Endothelial cell of umbilical vein (primary cell): ENCODE results near the gene SGPL1. TPM values are rescaled to one million over a fixed set of nuclear protein-coding genes. Genes with fewer than 3 reads are reported as not detected.

Experiments
- BruUV-seq: library from RNA; stranded (reverse); fragments of 400-500 nt; replicated peaks from 2 replicates; lab custom pipeline; 2021; lab: Mats Ljungman, UMichigan
- CTCF ChIA-PET: fragments of 300-600, 350-600 bp; sonication (Branson Sonifier 250); formaldehyde crosslinking; loops from one replicate; lab custom pipeline; 2021; ENCODE audit warnings: antibody characterized with exemption, inconsistent platforms; lab: Charles Lee
- POLR2A ChIA-PET: fragments of 300-600, 350-600 bp; sonication (Branson Sonifier 250); formaldehyde crosslinking; loops from one replicate; lab custom pipeline; 2021; ENCODE audit warnings: antibody characterized with exemption, inconsistent platforms; lab: Charles Lee
- DNase-seq: peaks from one replicate; pipeline ENCODE4 v3.0.0-alpha.2; 2011; ENCODE audit warnings: low read depth, low spot score
- FAIRE-seq: peaks from 2 replicates; lab custom pipeline; 2011; peaks lifted over from hg19 to GRCh38; lab: Jason Lieb, UNC
- H2AFZ ChIP-seq: 2 replicates; pipeline ENCODE4 v1.6.0; 2012; ENCODE audit warnings: low read depth, low read length, control low read depth, inconsistent platforms
- H3K27ac ChIP-seq: 2 replicates; pipeline ENCODE4 v1.5.1; 2011; ENCODE audit warnings: low read depth, mild to moderate bottlenecking, control low read depth, low read length, moderate library complexity; ENCODE audit not compliant: insufficient read depth
- H3K27me3 ChIP-seq, 2 experiments: 2 replicates each; pipeline versions ENCODE4 v1.6.0 to v1.6.1; 2011; ENCODE audit warnings: low read length in 2 of 2, mixed read lengths in 1 of 2; ENCODE audit not compliant: control insufficient read depth in 2 of 2, insufficient read depth in 2 of 2
- H3K36me3 ChIP-seq, 2 experiments: 2 replicates in 1 of 2; 3 replicates in 1 of 2; pipeline ENCODE4 v1.5.1; 2011; ENCODE audit warnings: low read length in 2 of 2, mild to moderate bottlenecking in 1 of 2, moderate library complexity in 1 of 2; ENCODE audit not compliant: control insufficient read depth in 2 of 2, insufficient read depth in 2 of 2; ENCODE audit errors: extremely low read depth in 1 of 2
- H3K4me1 ChIP-seq: 3 replicates; pipeline ENCODE4 v1.5.1; 2011; ENCODE audit warnings: mild to moderate bottlenecking, low read length; ENCODE audit not compliant: control insufficient read depth, insufficient read depth; ENCODE audit errors: extremely low read depth
- H3K4me2 ChIP-seq: 2 replicates; pipeline ENCODE4 v1.6.1; 2011; ENCODE audit warnings: low read length, control low read depth, mixed read lengths; ENCODE audit not compliant: insufficient read depth
- H3K4me3 ChIP-seq, 3 experiments: fragments of 200-600 bp in 1 of 3; sonication (generic), shearing (Covaris generic) in 1 of 3; replicated peaks in 1 of 3; 2 replicates each; pipeline ENCODE4 v1.5.1; 2011 to 2016; ENCODE audit warnings: control low read depth in 3 of 3, low read length in 3 of 3, mild to moderate bottlenecking in 2 of 3, inconsistent platforms in 1 of 3, low read depth in 1 of 3, moderate library complexity in 1 of 3; ENCODE audit not compliant: insufficient read depth in 1 of 3
- H3K79me2 ChIP-seq: 2 replicates; pipeline ENCODE4 v1.6.0; 2012; ENCODE audit warnings: low read length, inconsistent platforms; ENCODE audit not compliant: control insufficient read depth, insufficient read depth
- H3K9ac ChIP-seq: replicated peaks from 2 replicates; pipeline ENCODE3; 2011; ENCODE audit warnings: low read length, control low read depth; ENCODE audit not compliant: insufficient read depth; ENCODE audit errors: extremely low read depth
- H3K9me1 ChIP-seq: replicated peaks from 3 replicates; pipeline ENCODE4 v1.6.0; 2011; ENCODE audit warnings: mild to moderate bottlenecking, low read length; ENCODE audit not compliant: control insufficient read depth, insufficient read depth; ENCODE audit errors: extremely low read depth
- H3K9me3 ChIP-seq: replicated peaks from 2 replicates; pipeline ENCODE4 v1.5.1; 2012; ENCODE audit warnings: low read length, inconsistent platforms; ENCODE audit not compliant: control insufficient read depth, insufficient read depth
- H4K20me1 ChIP-seq: replicated peaks from 2 replicates; pipeline ENCODE3; 2011; ENCODE audit warnings: mild to moderate bottlenecking, low read length; ENCODE audit not compliant: control insufficient read depth, insufficient read depth; ENCODE audit errors: extremely low read depth
- EZH2 ChIP-seq: IDR thresholded peaks from 2 replicates; pipeline ENCODE4 v1.6.1; 2012; ENCODE audit warnings: borderline replicate concordance, low read depth, mild to moderate bottlenecking, moderate library complexity, low read length, inconsistent platforms; ENCODE audit not compliant: severe bottlenecking
- FOS ChIP-seq: IDR thresholded peaks from 2 replicates; pipeline ENCODE4 v1.6.1; 2011; ENCODE audit warnings: mild to moderate bottlenecking, low read length, moderate library complexity, borderline replicate concordance; ENCODE audit not compliant: insufficient read depth
- GATA2 ChIP-seq: IDR thresholded peaks from 2 replicates; pipeline ENCODE4 v1.7.0; 2011; ENCODE audit warnings: low read depth, mild to moderate bottlenecking, moderate library complexity, mixed read lengths, low read length; ENCODE audit not compliant: insufficient read length, insufficient read depth
- JUN ChIP-seq: IDR thresholded peaks from 2 replicates; pipeline ENCODE4 v1.6.1; 2011; ENCODE audit warnings: borderline replicate concordance, low read depth; ENCODE audit not compliant: insufficient read length, insufficient read depth
- MYC ChIP-seq: IDR thresholded peaks from one replicate; pipeline ENCODE4 v1.6.1; 2011; ENCODE audit warnings: mild to moderate bottlenecking, low read depth, low read length
- POLR2A ChIP-seq: IDR thresholded peaks from 2 replicates; pipeline ENCODE4 v1.6.1; 2012; ENCODE audit warnings: low read depth, mild to moderate bottlenecking, control low read depth, low read length
- POLR2AphosphoS5 ChIP-seq: IDR thresholded peaks from 2 replicates; pipeline ENCODE4 v1.6.1; 2012; ENCODE audit warnings: low read depth, mild to moderate bottlenecking, control low read depth, low read length, moderate library complexity; ENCODE audit not compliant: insufficient read depth
- dilution Hi-C: fragments of 300-500 bp; cut with MboI; formaldehyde crosslinking; loops from one replicate; pipeline ENCODE4 v1.15.0; 2019; ENCODE audit warnings: low sequenced_read_pairs; ENCODE audit not compliant: extremely low pct_ligation_motif_present
- intact Hi-C: fragments of 100-400 bp; cut with micrococcal nuclease; formaldehyde crosslinking; loops from one replicate; pipeline ENCODE4 v1.10.0; 2022
- polyA plus RNA-seq, 4 experiments: library from polyadenylated mRNA; depleted of rRNA in 3 of 4; stranded (reverse) in 3 of 4; unstranded in 1 of 4; fragments of >200 nt; gene quantifications; 2 replicates each; pipeline versions ENCODE4 v1.2.1 to v1.2.3, GENCODE V29; 2011 to 2012; ENCODE audit warnings: missing spikeins in 1 of 4
- total RNA-seq: library from RNA; stranded (reverse); gene quantifications from 2 replicates; pipeline ENCODE4 v1.2.3, GENCODE V29; 2021
- TF ChIP-seq, protein P1 (sequence below): IDR thresholded peaks from 2 replicates; pipeline ENCODE4 v1.6.1; 2011; ENCODE audit not compliant: insufficient read depth, insufficient read length
- TF ChIP-seq, protein P2 (sequence below), 2 donors: IDR thresholded peaks; 1 replicate in 1 of 2; 2 replicates in 1 of 2; pipeline ENCODE4 v1.5.1; 2011; ENCODE audit warnings: low read length in 2 of 2, mild to moderate bottlenecking in 2 of 2, moderate library complexity in 2 of 2, control low read depth in 1 of 2, inconsistent platforms in 1 of 2, low read depth in 1 of 2; ENCODE audit not compliant: insufficient read depth in 1 of 2; ENCODE audit errors: extremely low read depth in 1 of 2

Gene SGPL1
- total and polyA plus RNA-seq, 2 donors (not counting 3 experiments of a cell fraction or from before 2014, with no cell fraction given), result 11.4 to 25.2 TPM

DNA sequence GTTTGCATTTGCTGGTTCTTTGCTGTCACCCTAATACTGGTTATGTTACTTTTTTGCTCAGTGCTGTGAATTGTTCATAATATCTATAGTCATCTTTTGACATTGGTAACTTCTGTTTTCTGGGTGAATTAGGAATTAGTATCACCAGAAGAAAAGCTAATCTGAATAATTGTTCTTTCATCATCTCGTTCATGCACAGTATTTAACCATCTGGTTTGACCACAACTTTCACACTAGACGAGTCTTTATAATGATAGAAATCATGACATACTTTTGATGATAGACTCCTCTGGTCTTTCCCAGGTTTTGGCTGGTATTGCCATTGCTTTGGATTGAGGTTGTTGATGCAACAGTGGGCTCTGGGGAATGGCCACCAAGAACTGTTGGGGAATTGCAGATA, 25.1 kb downstream of the SGPL1 start:
- Histone ChIP-seq H3K9ac (no peak overlapping the region), H3K9me3 (no peaks in the 10 kb centered on the region), H3K36me3 (peaks cover 2 to 6% of the 10 kb centered on the region in 2 experiments), H3K4me3 (no peak overlapping the region), H3K9me1 (no peaks in the 10 kb centered on the region), H3K4me2 (no peak overlapping the region), H2AFZ (no peak overlapping the region), H3K27me3 (no peaks in the 10 kb centered on the region), H4K20me1 (no peaks in the 10 kb centered on the region), H3K4me1 (no peaks in the 10 kb centered on the region), H3K27ac (no peak overlapping the region), H3K79me2 (peaks cover 15% of the 10 kb centered on the region)
- FAIRE-seq (no peak), DNase-seq (no peak)
- intact Hi-C loops (no loop called here), dilution Hi-C loops (no loop called here)
- no TSS peak for BruUV-seq
- TF ChIP-seq, protein P1, sequence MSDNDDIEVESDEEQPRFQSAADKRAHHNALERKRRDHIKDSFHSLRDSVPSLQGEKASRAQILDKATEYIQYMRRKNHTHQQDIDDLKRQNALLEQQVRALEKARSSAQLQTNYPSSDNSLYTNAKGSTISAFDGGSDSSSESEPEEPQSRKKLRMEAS, result no peak
- TF ChIP-seq GATA2, result no peak
- no peak for TF ChIP-seq JUN
- no peak for TF ChIP-seq MYC
- TF ChIP-seq, protein P2, sequence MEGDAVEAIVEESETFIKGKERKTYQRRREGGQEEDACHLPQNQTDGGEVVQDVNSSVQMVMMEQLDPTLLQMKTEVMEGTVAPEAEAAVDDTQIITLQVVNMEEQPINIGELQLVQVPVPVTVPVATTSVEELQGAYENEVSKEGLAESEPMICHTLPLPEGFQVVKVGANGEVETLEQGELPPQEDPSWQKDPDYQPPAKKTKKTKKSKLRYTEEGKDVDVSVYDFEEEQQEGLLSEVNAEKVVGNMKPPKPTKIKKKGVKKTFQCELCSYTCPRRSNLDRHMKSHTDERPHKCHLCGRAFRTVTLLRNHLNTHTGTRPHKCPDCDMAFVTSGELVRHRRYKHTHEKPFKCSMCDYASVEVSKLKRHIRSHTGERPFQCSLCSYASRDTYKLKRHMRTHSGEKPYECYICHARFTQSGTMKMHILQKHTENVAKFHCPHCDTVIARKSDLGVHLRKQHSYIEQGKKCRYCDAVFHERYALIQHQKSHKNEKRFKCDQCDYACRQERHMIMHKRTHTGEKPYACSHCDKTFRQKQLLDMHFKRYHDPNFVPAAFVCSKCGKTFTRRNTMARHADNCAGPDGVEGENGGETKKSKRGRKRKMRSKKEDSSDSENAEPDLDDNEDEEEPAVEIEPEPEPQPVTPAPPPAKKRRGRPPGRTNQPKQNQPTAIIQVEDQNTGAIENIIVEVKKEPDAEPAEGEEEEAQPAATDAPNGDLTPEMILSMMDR (IDR thresholded peaks at IDR 0.05; ENCODE audit: extremely low read depth in 1 of 2, insufficient read depth in 1 of 2, low read depth in 1 of 2, low read length in 2 of 2), result no peak
- TF ChIP-seq POLR2AphosphoS5, result no peak
- no peak for TF ChIP-seq POLR2A
- TF ChIP-seq EZH2, result no peak
- TF ChIP-seq FOS, result no peak
- POLR2A ChIA-PET, result no interaction called here
- CTCF ChIA-PET, result no interaction called here
